ENCODE measurements around the gene IL32. TPM values are rescaled to one million over a fixed set of nuclear protein-coding genes. Genes with fewer than 3 reads are reported as not detected.
"Not testable (repeated sequence)": the region's sequence is repeated elsewhere in the genome, so short reads cannot be mapped to it uniquely, and the experiment has no call there.

Gene IL32
- total RNA-seq, 1 donor from 2014 or later: 621 TPM

- H3K4me3 ChIP-seq (ENCODE audit: low read depth, low read length): no peak overlapping the region
- no peak for TF ChIP-seq CTCF (IDR thresholded peaks at IDR 0.05; ENCODE audit: insufficient read depth, low read length, poor library complexity, severe bottlenecking)
- no peak for DNase-seq (ENCODE audit: low read depth)
- H3K27me3 ChIP-seq (ENCODE audit: control insufficient read depth, insufficient read depth, low read length): peaks cover 9% of the 10 kb centered on the region
- H3K36me3 ChIP-seq (ENCODE audit: control insufficient read depth, insufficient read depth, low read length): no peaks in the 10 kb centered on the region
These were observed 8.0 kb downstream of the IL32 start for GRCh38 chr16:3073448-3073847.

GRCh38 chr16:3074860-3075522 is 9.6 kb downstream of the IL32 start:
- no peak for TF ChIP-seq CTCF (IDR thresholded peaks at IDR 0.05; ENCODE audit: insufficient read depth, low read length, poor library complexity, severe bottlenecking)
- H3K4me3 ChIP-seq (ENCODE audit: low read depth, low read length): no peak overlapping the region
- DNase-seq (ENCODE audit: low read depth): no peak
- H3K36me3 ChIP-seq (ENCODE audit: control insufficient read depth, insufficient read depth, low read length): no peaks in the 10 kb centered on the region
- H3K27me3 ChIP-seq (ENCODE audit: control insufficient read depth, insufficient read depth, low read length): peaks cover 9% of the 10 kb centered on the region

GRCh38 chr16:3075523-3075915 is 10.1 kb downstream of the IL32 start:
- DNase-seq (ENCODE audit: low read depth): no peak
- Histone ChIP-seq H3K27me3 (ENCODE audit: control insufficient read depth, insufficient read depth, low read length) (peaks cover 9% of the 10 kb centered on the region), H3K4me3 (ENCODE audit: low read depth, low read length) (no peak overlapping the region), H3K36me3 (ENCODE audit: control insufficient read depth, insufficient read depth, low read length) (no peaks in the 10 kb centered on the region)
- no peak for TF ChIP-seq CTCF (IDR thresholded peaks at IDR 0.05; ENCODE audit: insufficient read depth, low read length, poor library complexity, severe bottlenecking)

- not testable (repeated sequence) for H3K27me3 ChIP-seq (ENCODE audit: control insufficient read depth, insufficient read depth, low read length); H3K4me3 ChIP-seq (ENCODE audit: low read depth, low read length); H3K36me3 ChIP-seq (ENCODE audit: control insufficient read depth, insufficient read depth, low read length); DNase-seq (ENCODE audit: low read depth)
These were observed 10.5 kb downstream of the IL32 start for GRCh38 chr16:3075946-3076345.

GRCh38 chr16:3076577-3076976 is 11.1 kb downstream of the IL32 start:
- Histone ChIP-seq H3K27me3 (ENCODE audit: control insufficient read depth, insufficient read depth, low read length) (peaks cover 9% of the 10 kb centered on the region), H3K4me3 (ENCODE audit: low read depth, low read length) (no peak overlapping the region), H3K36me3 (ENCODE audit: control insufficient read depth, insufficient read depth, low read length) (no peaks in the 10 kb centered on the region)
- no peak for TF ChIP-seq CTCF (IDR thresholded peaks at IDR 0.05; ENCODE audit: insufficient read depth, low read length, poor library complexity, severe bottlenecking)
- DNase-seq (ENCODE audit: low read depth): no peak

- DNase-seq (ENCODE audit: low read depth): no peak
- no peak for TF ChIP-seq CTCF (IDR thresholded peaks at IDR 0.05; ENCODE audit: insufficient read depth, low read length, poor library complexity, severe bottlenecking)
- H3K27me3 ChIP-seq (ENCODE audit: control insufficient read depth, insufficient read depth, low read length): peaks cover 2% of the 10 kb centered on the region
These were observed 14.6 kb downstream of the IL32 start for GRCh38 chr16:3080024-3080423.

GRCh38 chr16:3081957-3082356 is 16.5 kb downstream of the IL32 start:
- not testable (repeated sequence) for H3K4me3 ChIP-seq (ENCODE audit: low read depth, low read length); H3K36me3 ChIP-seq (ENCODE audit: control insufficient read depth, insufficient read depth, low read length); H3K27me3 ChIP-seq (ENCODE audit: control insufficient read depth, insufficient read depth, low read length); DNase-seq (ENCODE audit: low read depth)

More at GRCh38 chr16:3080024-3080423, 14.6 kb downstream of the IL32 start:
- H3K36me3 ChIP-seq (ENCODE audit: control insufficient read depth, insufficient read depth, low read length): no peaks in the 10 kb centered on the region
- no peak overlapping the region for H3K4me3 ChIP-seq (ENCODE audit: low read depth, low read length)

GRCh38 chr16:3083408-3083807 is 18.0 kb downstream of the IL32 start:
- not testable (repeated sequence) for H3K27me3 ChIP-seq (ENCODE audit: control insufficient read depth, insufficient read depth, low read length); H3K36me3 ChIP-seq (ENCODE audit: control insufficient read depth, insufficient read depth, low read length); DNase-seq (ENCODE audit: low read depth); H3K4me3 ChIP-seq (ENCODE audit: low read depth, low read length)

Measured in kidney epithelial cell (primary cell).